Vagina (tissue), 2 donors: Measurements from ENCODE around the gene PLCL1. TPM values are rescaled to one million over a fixed set of nuclear protein-coding genes. Genes with fewer than 3 reads are reported as not detected.

Experiments
- DNase-seq, 2 donors: peaks; one replicate each; pipeline ENCODE4 v3.0.0-alpha.2; 2017; ENCODE audit errors: extremely low spot score in 2 of 2
- H3K27ac ChIP-seq: fragments of 200-600 bp; sonication (generic); one replicate; pipeline ENCODE4 v1.5.1; 2019
- H3K27me3 ChIP-seq: fragments of 200-600 bp; sonication (generic); one replicate; pipeline ENCODE4 v1.5.1; 2019
- H3K36me3 ChIP-seq, 2 donors: fragments of 200-600 bp; sonication (generic); one replicate each; pipeline ENCODE4 v1.5.1; 2017 to 2019
- H3K4me1 ChIP-seq: fragments of 200-600 bp; sonication (generic); one replicate; pipeline ENCODE4 v1.5.1; 2019
- H3K4me3 ChIP-seq, 2 donors: fragments of 200-600 bp; sonication (generic); 1 replicate in 1 of 2; 2 replicates in 1 of 2; pipeline ENCODE4 v1.5.1; 2016 to 2019
- H3K9me3 ChIP-seq: fragments of 200-600 bp; sonication (generic); one replicate; pipeline ENCODE4 v1.5.1; 2019
- CTCF ChIP-seq, 3 experiments: fragments of 450-650 bp in 2 of 3; fragments of 200-600 bp in 1 of 3; sonication (generic) in 1 of 3; IDR thresholded peaks; one replicate each; pipeline ENCODE4 v1.5.1; 2017 to 2019; ENCODE audit warnings: antibody characterized with exemption in 3 of 3, mild to moderate bottlenecking in 2 of 3, moderate library complexity in 2 of 3
- POLR2A ChIP-seq, 2 donors: fragments of 450-650 bp; IDR thresholded peaks; one replicate each; pipeline ENCODE4 v1.6.1; 2017; ENCODE audit warnings: antibody characterized with exemption in 2 of 2, mild to moderate bottlenecking in 2 of 2, moderate library complexity in 2 of 2
- POLR2AphosphoS5 ChIP-seq, 2 donors: sonication (generic); formaldehyde crosslinking; IDR thresholded peaks; one replicate each; pipeline ENCODE4 v1.9.0; 2017; ENCODE audit warnings: antibody characterized with exemption in 2 of 2, mild to moderate bottlenecking in 2 of 2, low read depth in 1 of 2; ENCODE audit not compliant: insufficient read depth in 1 of 2
- intact Hi-C: fragments of 100-400 bp; cut with DNase I; formaldehyde crosslinking; loops from one replicate; pipeline ENCODE4 v1.15.1; 2023
- total RNA-seq: library from RNA; depleted of rRNA; stranded (reverse); fragments of >200 nt; gene quantifications from one replicate; pipeline ENCODE4 v1.2.3, GENCODE V29; 2016

PLCL1 gene
- total RNA-seq, 1 donor from 2014 or later = 6.6 TPM

- Histone ChIP-seq H3K9me3 (no peaks in the 10 kb centered on the region), H3K36me3 (no peaks in the 10 kb centered on the region), H3K4me3 (no peak overlapping the region), H3K4me1 (no peaks in the 10 kb centered on the region), H3K27ac (no peak overlapping the region), H3K27me3 (no peaks in the 10 kb centered on the region)
- TF ChIP-seq CTCF (IDR thresholded peaks at IDR 0.05) = no peak
- no peak for TF ChIP-seq POLR2A (IDR thresholded peaks at IDR 0.05)
- TF ChIP-seq POLR2AphosphoS5 (IDR thresholded peaks at IDR 0.05; ENCODE audit: insufficient read depth in 1 of 2, low read depth in 1 of 2) = no peak
- intact Hi-C loops = no loop called here
- DNase-seq = no peak
These were observed 47.1 kb downstream of the PLCL1 start for GRCh38 chr2:197851451-197851850.

GRCh38 chr2:197852108-197852507 is 47.7 kb downstream of the PLCL1 start:
- no peak for DNase-seq
- intact Hi-C loops = no loop called here
- H3K36me3 ChIP-seq = no peaks in the 10 kb centered on the region
- no peaks in the 10 kb centered on the region for H3K27me3 ChIP-seq
- TF ChIP-seq POLR2A (IDR thresholded peaks at IDR 0.05) (no peak), CTCF (IDR thresholded peaks at IDR 0.05) (no peak), POLR2AphosphoS5 (IDR thresholded peaks at IDR 0.05; ENCODE audit: insufficient read depth in 1 of 2, low read depth in 1 of 2) (no peak)
- H3K9me3 ChIP-seq = no peaks in the 10 kb centered on the region
- H3K4me3 ChIP-seq = no peak overlapping the region
- no peak overlapping the region for H3K27ac ChIP-seq
- no peaks in the 10 kb centered on the region for H3K4me1 ChIP-seq

- DNase-seq = no peak
- intact Hi-C loops = no loop called here
- TF ChIP-seq POLR2A (IDR thresholded peaks at IDR 0.05) (no peak), CTCF (IDR thresholded peaks at IDR 0.05) (no peak), POLR2AphosphoS5 (IDR thresholded peaks at IDR 0.05; ENCODE audit: insufficient read depth in 1 of 2, low read depth in 1 of 2) (no peak)
- H3K36me3 ChIP-seq = no peaks in the 10 kb centered on the region
- no peak overlapping the region for H3K4me3 ChIP-seq
- H3K27me3 ChIP-seq = no peaks in the 10 kb centered on the region
- no peaks in the 10 kb centered on the region for H3K4me1 ChIP-seq
- H3K9me3 ChIP-seq = no peaks in the 10 kb centered on the region
- H3K27ac ChIP-seq = no peak overlapping the region
These were observed 49.2 kb downstream of the PLCL1 start for GRCh38 chr2:197853549-197853948.

GRCh38 chr2:197857476-197858107 is 53.2 kb downstream of the PLCL1 start:
- intact Hi-C loops = no loop called here
- Histone ChIP-seq H3K27me3 (no peaks in the 10 kb centered on the region), H3K4me3 (no peak overlapping the region), H3K27ac (no peak overlapping the region), H3K4me1 (no peaks in the 10 kb centered on the region), H3K36me3 (no peaks in the 10 kb centered on the region), H3K9me3 (no peaks in the 10 kb centered on the region)
- TF ChIP-seq POLR2AphosphoS5 (IDR thresholded peaks at IDR 0.05; ENCODE audit: insufficient read depth in 1 of 2, low read depth in 1 of 2) (no peak), POLR2A (IDR thresholded peaks at IDR 0.05) (no peak), CTCF (IDR thresholded peaks at IDR 0.05) (no peak)
- no peak for DNase-seq

GRCh38 chr2:197858607-197859140 is 54.3 kb downstream of the PLCL1 start:
- no peaks in the 10 kb centered on the region for H3K4me1 ChIP-seq
- TF ChIP-seq POLR2A (IDR thresholded peaks at IDR 0.05) (no peak), CTCF (IDR thresholded peaks at IDR 0.05) (no peak), POLR2AphosphoS5 (IDR thresholded peaks at IDR 0.05; ENCODE audit: insufficient read depth in 1 of 2, low read depth in 1 of 2) (no peak)
- H3K36me3 ChIP-seq = no peaks in the 10 kb centered on the region
- DNase-seq = no peak
- intact Hi-C loops = no loop called here
- H3K9me3 ChIP-seq = no peaks in the 10 kb centered on the region
- H3K4me3 ChIP-seq = no peak overlapping the region
- H3K27me3 ChIP-seq = no peaks in the 10 kb centered on the region
- no peak overlapping the region for H3K27ac ChIP-seq
